HEK293T (cell line): ENCODE results near the gene SPSB4.

ENCODE experiments used
- CTCF ChIA-PET: fragments of 350-600 bp; formaldehyde crosslinking; extraction: SDS; loops from one replicate; lab custom pipeline; 2021; ENCODE audit warnings: antibody characterized with exemption, inconsistent platforms; lab: Yijun Ruan, JAX
- POLR2A ChIA-PET: fragments of 350-600 bp; formaldehyde crosslinking; extraction: SDS; loops from one replicate; lab custom pipeline; 2020; ENCODE audit warnings: antibody characterized with exemption, inconsistent platforms; lab: Yijun Ruan, JAX
- DNase-seq: peaks from one replicate; pipeline ENCODE4 v3.0.0; 2012; ENCODE audit warnings: mixed read lengths; ENCODE audit errors: extremely low spot score
- ARNT ChIP-seq: fragments of 450-650 bp; IDR thresholded peaks from 2 replicates; pipeline ENCODE4 v1.6.1; 2017; ENCODE audit warnings: mild to moderate bottlenecking
- BHLHE40 ChIP-seq: fragments of 450-650 bp; IDR thresholded peaks from 2 replicates; pipeline ENCODE4 v1.6.1; 2016; ENCODE audit warnings: mild to moderate bottlenecking, moderate library complexity, borderline replicate concordance
- CTBP1 ChIP-seq: fragments of 450-650 bp; IDR thresholded peaks from 2 replicates; pipeline ENCODE4 v1.6.1; 2016; ENCODE audit warnings: borderline replicate concordance
- ELF4 ChIP-seq: fragments of 450-650 bp; IDR thresholded peaks from 2 replicates; pipeline ENCODE4 v1.6.1; 2017; ENCODE audit warnings: antibody characterized with exemption
- FOXA1 ChIP-seq: fragments of 450-650 bp; IDR thresholded peaks from 2 replicates; pipeline ENCODE4 v1.6.1; 2016; ENCODE audit warnings: mild to moderate bottlenecking
- FOXK2 ChIP-seq: fragments of 450-650 bp; IDR thresholded peaks from 2 replicates; pipeline ENCODE4 v1.6.1; 2016; ENCODE audit warnings: mild to moderate bottlenecking
- FOXM1 ChIP-seq: fragments of 450-650 bp; IDR thresholded peaks from 2 replicates; pipeline ENCODE4 v1.6.1; 2017; ENCODE audit warnings: mild to moderate bottlenecking, borderline replicate concordance
- HDGF ChIP-seq: fragments of 450-650 bp; IDR thresholded peaks from 2 replicates; pipeline ENCODE4 v1.6.1; 2017; ENCODE audit warnings: antibody characterized with exemption, borderline replicate concordance
- L3MBTL2 ChIP-seq: fragments of 450-650 bp; conservative IDR thresholded peaks from 2 replicates; pipeline ENCODE4 v1.6.1; 2016; ENCODE audit warnings: mild to moderate bottlenecking
- LEF1 ChIP-seq: fragments of 450-650 bp; IDR thresholded peaks from 2 replicates; pipeline ENCODE4 v1.6.1; 2017; ENCODE audit warnings: mild to moderate bottlenecking, borderline replicate concordance
- NFRKB ChIP-seq: fragments of 450-650 bp; IDR thresholded peaks from 2 replicates; pipeline ENCODE4 v1.6.1; 2016; ENCODE audit warnings: mild to moderate bottlenecking, moderate library complexity
- PKNOX1 ChIP-seq: fragments of 450-650 bp; IDR thresholded peaks from 2 replicates; pipeline ENCODE4 v1.6.1; 2016
- SP1 ChIP-seq: fragments of 450-650 bp; IDR thresholded peaks from 2 replicates; pipeline ENCODE4 v1.6.1; 2017
- SUZ12 ChIP-seq: fragments of 450-650 bp; IDR thresholded peaks from 2 replicates; pipeline ENCODE4 v1.6.1; 2016; ENCODE audit warnings: mild to moderate bottlenecking
- TARDBP ChIP-seq: fragments of 450-650 bp; IDR thresholded peaks from 2 replicates; pipeline ENCODE4 v1.6.1; 2016
- ZNF384 ChIP-seq: fragments of 450-650 bp; IDR thresholded peaks from 2 replicates; pipeline ENCODE4 v1.6.1; 2016

SPSB4 gene

GRCh38 chr3:141065841-141066805 lies 15.0 kb downstream of the SPSB4 start:
- POLR2A ChIA-PET: no interaction called here
- TF ChIP-seq BHLHE40: no peak
- TF ChIP-seq L3MBTL2: no peak
- TF ChIP-seq SUZ12: no peak
- TF ChIP-seq NFRKB: no peak
- TF ChIP-seq FOXK2: no peak
- no peak for TF ChIP-seq CTBP1
- TF ChIP-seq PKNOX1: no peak
- no peak for TF ChIP-seq SP1
- no peak for DNase-seq
- CTCF ChIA-PET: no interaction called here

- POLR2A ChIA-PET: no interaction called here
- TF ChIP-seq FOXA1 (no peak), HDGF (no peak), FOXM1 (no peak), TARDBP (no peak)
- CTCF ChIA-PET: no interaction called here
- no peak for DNase-seq
These were observed 16.2 kb downstream of the SPSB4 start for GRCh38 chr3:141067206-141067974.

- no peak for DNase-seq
- no peak for TF ChIP-seq ZNF384
- no peak for TF ChIP-seq NFRKB
- no peak for TF ChIP-seq HDGF
- no peak for TF ChIP-seq ELF4
- TF ChIP-seq FOXM1: no peak
- TF ChIP-seq SUZ12: no peak
- no peak for TF ChIP-seq L3MBTL2
- TF ChIP-seq BHLHE40: no peak
- TF ChIP-seq SP1: no peak
- TF ChIP-seq LEF1: no peak
- ChIA-PET POLR2A (no interaction called here), CTCF (no interaction called here)
These were observed 19.1 kb downstream of the SPSB4 start for GRCh38 chr3:141070229-141070628.

- TF ChIP-seq NFRKB (no peak), SP1 (no peak), BHLHE40 (no peak), L3MBTL2 (no peak), TARDBP (no peak), CTBP1 (no peak), LEF1 (no peak), SUZ12 (no peak), PKNOX1 (no peak), ELF4 (no peak)
- no peak for DNase-seq
- ChIA-PET POLR2A (no interaction called here), CTCF (no interaction called here)
These were observed 19.7 kb downstream of the SPSB4 start for GRCh38 chr3:141070727-141071357.

GRCh38 chr3:141071681-141072260 lies 20.6 kb downstream of the SPSB4 start:
- ChIA-PET CTCF (no interaction called here), POLR2A (no interaction called here)
- TF ChIP-seq L3MBTL2: no peak
- TF ChIP-seq FOXK2: no peak
- TF ChIP-seq ZNF384: no peak
- TF ChIP-seq FOXM1: no peak
- no peak for TF ChIP-seq PKNOX1
- TF ChIP-seq CTBP1: no peak
- no peak for TF ChIP-seq LEF1
- TF ChIP-seq HDGF: no peak
- TF ChIP-seq ARNT: no peak
- no peak for TF ChIP-seq NFRKB
- no peak for DNase-seq

GRCh38 chr3:141072950-141073349 lies 21.8 kb downstream of the SPSB4 start:
- ChIA-PET CTCF (no interaction called here), POLR2A (no interaction called here)
- DNase-seq: no peak
- no peak for TF ChIP-seq CTBP1
- no peak for TF ChIP-seq ZNF384
- no peak for TF ChIP-seq SP1
